ENCODE results near the gene VHLL. TPM values are rescaled to one million over a fixed set of nuclear protein-coding genes. Genes with fewer than 3 reads are reported as not detected.
A peak's percentile ranks its signal among the peaks of the same experiment; 100 is the strongest.

VHLL gene
- total RNA-seq, 4 donors from 2014 or later = not detected

DNA sequence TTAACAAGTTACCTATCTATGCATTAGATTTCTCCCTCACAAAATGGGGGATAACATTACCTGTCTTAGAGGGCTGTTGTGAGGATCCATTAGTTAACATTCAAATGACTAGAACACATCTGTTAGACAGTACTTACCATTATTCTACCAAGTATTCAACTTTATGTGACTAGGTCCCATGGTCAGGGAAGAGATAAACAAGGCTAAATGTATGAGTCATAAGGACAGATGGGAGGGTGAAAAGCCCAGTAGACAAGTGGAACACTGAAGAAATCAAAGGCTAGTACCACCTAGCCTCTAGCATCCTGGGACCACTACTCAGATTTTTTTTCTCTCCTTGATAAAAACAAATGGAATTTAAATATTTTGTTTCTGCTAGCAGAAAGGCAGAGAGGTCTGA lies 9.0 kb upstream of the VHLL start:
- H3K27me3 ChIP-seq = no peaks in the 10 kb centered on the region
- H3K9me3 ChIP-seq = no peaks in the 10 kb centered on the region
- H3K27ac ChIP-seq = peak overlapping the region in 1 of 2 donors; percentile 45
- H3K36me3 ChIP-seq = no peaks in the 10 kb centered on the region
- intact Hi-C loops (cut with DNase I; ENCODE audit: low total_unique reads) = no loop called here
- TF ChIP-seq, protein P1, sequence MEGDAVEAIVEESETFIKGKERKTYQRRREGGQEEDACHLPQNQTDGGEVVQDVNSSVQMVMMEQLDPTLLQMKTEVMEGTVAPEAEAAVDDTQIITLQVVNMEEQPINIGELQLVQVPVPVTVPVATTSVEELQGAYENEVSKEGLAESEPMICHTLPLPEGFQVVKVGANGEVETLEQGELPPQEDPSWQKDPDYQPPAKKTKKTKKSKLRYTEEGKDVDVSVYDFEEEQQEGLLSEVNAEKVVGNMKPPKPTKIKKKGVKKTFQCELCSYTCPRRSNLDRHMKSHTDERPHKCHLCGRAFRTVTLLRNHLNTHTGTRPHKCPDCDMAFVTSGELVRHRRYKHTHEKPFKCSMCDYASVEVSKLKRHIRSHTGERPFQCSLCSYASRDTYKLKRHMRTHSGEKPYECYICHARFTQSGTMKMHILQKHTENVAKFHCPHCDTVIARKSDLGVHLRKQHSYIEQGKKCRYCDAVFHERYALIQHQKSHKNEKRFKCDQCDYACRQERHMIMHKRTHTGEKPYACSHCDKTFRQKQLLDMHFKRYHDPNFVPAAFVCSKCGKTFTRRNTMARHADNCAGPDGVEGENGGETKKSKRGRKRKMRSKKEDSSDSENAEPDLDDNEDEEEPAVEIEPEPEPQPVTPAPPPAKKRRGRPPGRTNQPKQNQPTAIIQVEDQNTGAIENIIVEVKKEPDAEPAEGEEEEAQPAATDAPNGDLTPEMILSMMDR (IDR thresholded peaks at IDR 0.05) = no peak
- TF ChIP-seq POLR2A (IDR thresholded peaks at IDR 0.05) = no peak
- DNase-seq = no peak
- no peak overlapping the region for H3K4me3 ChIP-seq
- H3K4me1 ChIP-seq = no peaks in the 10 kb centered on the region

DNA sequence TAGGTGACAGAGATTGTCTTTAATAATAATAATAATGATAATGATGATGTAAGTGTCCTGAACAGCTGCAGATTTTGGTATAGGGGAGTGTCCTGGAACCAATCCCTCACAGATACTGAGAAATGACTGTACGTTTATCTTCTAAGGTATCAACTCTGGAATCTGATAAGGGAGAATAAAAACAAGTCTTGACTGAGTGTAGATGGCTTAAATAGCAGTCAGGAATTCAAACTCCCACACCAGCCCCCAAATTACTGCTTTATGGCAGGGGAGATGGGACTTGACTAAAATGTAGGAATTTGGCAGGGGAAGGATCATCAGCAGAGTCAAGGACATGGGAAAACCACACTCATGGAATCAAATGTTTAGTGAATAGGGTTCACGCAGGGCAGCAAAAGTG lies 6.1 kb upstream of the VHLL start:
- no peaks in the 10 kb centered on the region for H3K4me1 ChIP-seq
- H3K4me3 ChIP-seq = no peak overlapping the region
- H3K9me3 ChIP-seq = no peaks in the 10 kb centered on the region
- no peak for DNase-seq
- no peaks in the 10 kb centered on the region for H3K36me3 ChIP-seq
- H3K27ac ChIP-seq = no peak overlapping the region
- intact Hi-C loops (cut with DNase I; ENCODE audit: low total_unique reads) = no loop called here
- TF ChIP-seq POLR2A (IDR thresholded peaks at IDR 0.05) = no peak
- TF ChIP-seq, protein P1 (IDR thresholded peaks at IDR 0.05) = no peak
- H3K27me3 ChIP-seq = no peaks in the 10 kb centered on the region

DNA sequence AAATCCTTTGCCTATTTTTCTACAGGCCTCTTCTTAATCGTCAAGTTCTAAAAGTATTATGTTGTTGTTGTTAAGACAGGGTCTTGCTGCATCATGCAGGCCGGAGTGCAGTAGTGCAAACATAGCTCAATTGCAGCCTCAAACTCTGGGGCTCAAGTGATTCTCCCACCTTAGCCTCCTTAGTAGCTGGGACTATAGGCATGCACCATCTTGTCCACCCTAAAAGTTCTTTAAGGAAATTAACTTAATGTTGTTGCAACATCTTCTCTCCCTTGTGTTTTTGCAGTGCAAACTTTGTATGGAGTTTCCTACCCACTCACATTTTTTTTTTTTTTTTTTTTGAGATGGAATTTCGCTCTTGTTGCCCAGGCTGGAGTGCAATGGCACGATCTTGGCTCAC lies 4.1 kb upstream of the VHLL start:
- no peak overlapping the region for H3K27ac ChIP-seq
- intact Hi-C loops (cut with DNase I; ENCODE audit: low total_unique reads) = no loop called here
- DNase-seq = no peak
- H3K4me1 ChIP-seq = no peaks in the 10 kb centered on the region
- no peaks in the 10 kb centered on the region for H3K36me3 ChIP-seq
- H3K27me3 ChIP-seq = no peaks in the 10 kb centered on the region
- TF ChIP-seq, protein P1 (IDR thresholded peaks at IDR 0.05) = no peak
- TF ChIP-seq POLR2A (IDR thresholded peaks at IDR 0.05) = no peak
- H3K9me3 ChIP-seq = no peaks in the 10 kb centered on the region
- no peak overlapping the region for H3K4me3 ChIP-seq

DNA sequence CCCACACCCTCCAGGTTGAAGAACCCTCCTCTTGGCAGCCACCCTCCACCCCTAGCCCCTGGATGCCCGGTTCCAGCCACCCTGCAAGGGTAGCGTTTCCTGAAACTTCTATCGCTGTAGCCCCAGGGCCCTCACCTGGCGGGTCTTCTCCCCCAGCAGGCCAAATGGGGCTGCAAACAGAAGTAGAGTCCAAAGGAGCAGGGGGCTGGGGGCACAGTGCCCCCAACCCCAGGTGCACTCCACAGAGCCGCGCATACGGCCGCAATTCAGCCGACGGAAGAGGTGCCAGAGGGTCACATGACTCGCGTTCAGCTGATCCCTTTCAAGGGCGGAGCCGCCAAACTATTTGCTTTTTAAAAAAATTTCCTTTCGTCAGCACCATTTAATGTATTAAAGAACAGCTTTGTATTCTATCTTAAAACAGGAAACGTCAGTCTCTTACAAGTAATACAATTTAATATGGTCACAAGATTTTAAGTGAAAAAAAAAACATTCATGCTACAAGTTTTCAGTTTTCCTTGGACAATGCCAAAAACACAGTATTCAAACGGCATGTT lies 3.6 kb downstream of the VHLL start, which contains the start of gene GLMP:
GLMP (minus strand) TSS at position 289 of the 557 bp plus-strand sequence; CDS start at position 255, 34 bp downstream.
- Histone ChIP-seq H3K36me3 (no peaks in the 10 kb centered on the region), H3K27me3 (no peaks in the 10 kb centered on the region), H3K9me3 (no peaks in the 10 kb centered on the region), H3K4me1 (peaks cover 0 to 17% of the 10 kb centered on the region in 2 donors), H3K27ac (peak within 1 kb of the TSS; percentile 64 to 80), H3K4me3 (peak within 1 kb of the TSS; percentile 54 to 56)
- TF ChIP-seq, protein P1 (IDR thresholded peaks at IDR 0.05) = no peak
- TF ChIP-seq POLR2A (IDR thresholded peaks at IDR 0.05) = no peak
- intact Hi-C loops (cut with DNase I; ENCODE audit: low total_unique reads) = no loop called here
- peak; percentile 69 for DNase-seq

DNA sequence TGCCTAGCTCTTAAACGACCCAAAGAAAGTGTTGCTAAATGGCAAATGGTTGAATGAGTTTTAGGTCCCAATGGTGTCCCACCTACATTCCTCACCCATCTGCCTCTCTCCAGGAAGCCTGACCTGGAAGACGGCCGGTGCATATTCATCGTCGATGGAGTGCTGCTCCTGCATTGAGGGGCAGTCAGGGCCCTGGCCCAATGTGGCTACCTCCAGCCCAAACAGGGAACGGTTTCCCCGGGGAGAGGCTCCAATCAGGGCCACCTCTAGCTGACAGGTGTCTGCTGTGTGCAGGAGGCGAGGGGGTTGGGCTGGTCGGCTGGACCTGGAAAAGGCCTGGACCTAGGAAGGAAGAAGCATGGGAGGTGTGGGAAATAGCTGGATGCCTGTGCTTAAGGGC lies 5.2 kb downstream of the VHLL start:
- no peak for TF ChIP-seq POLR2A (IDR thresholded peaks at IDR 0.05)
- TF ChIP-seq, protein P1 (IDR thresholded peaks at IDR 0.05) = no peak
- H3K9me3 ChIP-seq = no peaks in the 10 kb centered on the region
- no peak overlapping the region for H3K4me3 ChIP-seq
- H3K4me1 ChIP-seq = peaks cover 0 to 17% of the 10 kb centered on the region in 2 donors
- no peak overlapping the region for H3K27ac ChIP-seq
- no peak for DNase-seq
- H3K27me3 ChIP-seq = no peaks in the 10 kb centered on the region
- no peaks in the 10 kb centered on the region for H3K36me3 ChIP-seq
- intact Hi-C loops (cut with DNase I; ENCODE audit: low total_unique reads) = no loop called here

All from uterus (tissue), 4 donors.